ENCODE data around the gene HEXA. TPM values are rescaled to one million over a fixed set of nuclear protein-coding genes. Genes with fewer than 3 reads are reported as not detected.

The HEXA gene
- total RNA-seq, 3 donors from 2014 or later = 50.7 to 51.4 (median 50.7) TPM

- no peaks in the 10 kb centered on the region for H3K27me3 Mint-ChIP-seq (ENCODE audit: low read depth)
Measured at GRCh38 chr15:72358650-72359171, 17.1 kb downstream of the HEXA start.

GRCh38 chr15:72358121-72358520, 17.7 kb downstream of the HEXA start:
- H3K9me3 Mint-ChIP-seq = no peaks in the 10 kb centered on the region
- H3K4me1 Mint-ChIP-seq (ENCODE audit: low read depth) = peaks cover 10% of the 10 kb centered on the region
- peaks cover 11% of the 10 kb centered on the region for H3K36me3 Mint-ChIP-seq (ENCODE audit: insufficient read depth)
- no peak overlapping the region for H3K4me3 Mint-ChIP-seq
- no peak for DNase-seq
- ATAC-seq = no peak
- no peaks in the 10 kb centered on the region for H3K27me3 Mint-ChIP-seq (ENCODE audit: low read depth)

More at GRCh38 chr15:72358650-72359171, 17.1 kb downstream of the HEXA start:
- DNase-seq (no peak), ATAC-seq (peak in 1 of 2 donors; percentile 38)
- Mint-ChIP-seq H3K4me3 (no peak overlapping the region), H3K36me3 (ENCODE audit: insufficient read depth) (peaks cover 7% of the 10 kb centered on the region), H3K4me1 (ENCODE audit: low read depth) (peaks cover 12% of the 10 kb centered on the region), H3K9me3 (no peaks in the 10 kb centered on the region)

- ATAC-seq (no peak), DNase-seq (no peak)
- Mint-ChIP-seq H3K9me3 (no peaks in the 10 kb centered on the region), H3K4me3 (no peak overlapping the region), H3K27me3 (ENCODE audit: low read depth) (no peaks in the 10 kb centered on the region), H3K4me1 (ENCODE audit: low read depth) (peaks cover 10% of the 10 kb centered on the region), H3K36me3 (ENCODE audit: insufficient read depth) (peaks cover 25% of the 10 kb centered on the region)
Measured at GRCh38 chr15:72354496-72354895, 21.3 kb downstream of the HEXA start.

GRCh38 chr15:72353266-72353665, 22.5 kb downstream of the HEXA start:
- no peaks in the 10 kb centered on the region for H3K27me3 Mint-ChIP-seq (ENCODE audit: low read depth)
- H3K4me1 Mint-ChIP-seq (ENCODE audit: low read depth) = no peaks in the 10 kb centered on the region
- no peak for DNase-seq
- no peak overlapping the region for H3K4me3 Mint-ChIP-seq
- no peaks in the 10 kb centered on the region for H3K9me3 Mint-ChIP-seq
- ATAC-seq = no peak
- H3K36me3 Mint-ChIP-seq (ENCODE audit: insufficient read depth) = peaks cover 37% of the 10 kb centered on the region

- ATAC-seq (no peak), DNase-seq (no peak)
- no peaks in the 10 kb centered on the region for H3K27me3 Mint-ChIP-seq (ENCODE audit: low read depth)
- peaks cover 33% of the 10 kb centered on the region for H3K36me3 Mint-ChIP-seq (ENCODE audit: insufficient read depth)
- no peaks in the 10 kb centered on the region for H3K9me3 Mint-ChIP-seq
- no peak overlapping the region for H3K4me3 Mint-ChIP-seq
- H3K4me1 Mint-ChIP-seq (ENCODE audit: low read depth) = no peaks in the 10 kb centered on the region
Measured at GRCh38 chr15:72345806-72346205, 30.0 kb downstream of the HEXA start.

GRCh38 chr15:72345280-72345679, 30.5 kb downstream of the HEXA start:
- peaks cover 31% of the 10 kb centered on the region for H3K36me3 Mint-ChIP-seq (ENCODE audit: insufficient read depth)
- no peaks in the 10 kb centered on the region for H3K9me3 Mint-ChIP-seq
- H3K27me3 Mint-ChIP-seq (ENCODE audit: low read depth) = no peaks in the 10 kb centered on the region
- DNase-seq (no peak), ATAC-seq (no peak)
- H3K4me1 Mint-ChIP-seq (ENCODE audit: low read depth) = no peaks in the 10 kb centered on the region
- H3K4me3 Mint-ChIP-seq = no peak overlapping the region

GRCh38 chr15:72344602-72345001, 31.2 kb downstream of the HEXA start:
- H3K36me3 Mint-ChIP-seq (ENCODE audit: insufficient read depth) = peaks cover 35% of the 10 kb centered on the region
- no peaks in the 10 kb centered on the region for H3K4me1 Mint-ChIP-seq (ENCODE audit: low read depth)
- H3K9me3 Mint-ChIP-seq = no peaks in the 10 kb centered on the region
- no peak overlapping the region for H3K4me3 Mint-ChIP-seq
- DNase-seq (no peak), ATAC-seq (no peak)
- H3K27me3 Mint-ChIP-seq (ENCODE audit: low read depth) = no peaks in the 10 kb centered on the region

- H3K4me1 Mint-ChIP-seq (ENCODE audit: low read depth) = no peaks in the 10 kb centered on the region
- H3K4me3 Mint-ChIP-seq = no peak overlapping the region
- no peaks in the 10 kb centered on the region for H3K9me3 Mint-ChIP-seq
- H3K36me3 Mint-ChIP-seq (ENCODE audit: insufficient read depth) = peaks cover 24% of the 10 kb centered on the region
- peak in 1 of 2 donors; percentile 21 for ATAC-seq
- DNase-seq = peak; percentile 30
- no peaks in the 10 kb centered on the region for H3K27me3 Mint-ChIP-seq (ENCODE audit: low read depth)
Measured at GRCh38 chr15:72342385-72342784, 33.4 kb downstream of the HEXA start.

GRCh38 chr15:72341361-72341760, 34.5 kb downstream of the HEXA start:
- no peaks in the 10 kb centered on the region for H3K9me3 Mint-ChIP-seq
- no peak for ATAC-seq
- H3K27me3 Mint-ChIP-seq (ENCODE audit: low read depth) = no peaks in the 10 kb centered on the region
- no peak for DNase-seq
- H3K4me1 Mint-ChIP-seq (ENCODE audit: low read depth) = no peaks in the 10 kb centered on the region
- peaks cover 24% of the 10 kb centered on the region for H3K36me3 Mint-ChIP-seq (ENCODE audit: insufficient read depth)
- no peak overlapping the region for H3K4me3 Mint-ChIP-seq

- Mint-ChIP-seq H3K9me3 (no peaks in the 10 kb centered on the region), H3K36me3 (ENCODE audit: insufficient read depth) (peaks cover 20% of the 10 kb centered on the region), H3K4me3 (no peak overlapping the region), H3K27me3 (ENCODE audit: low read depth) (no peaks in the 10 kb centered on the region), H3K4me1 (ENCODE audit: low read depth) (no peaks in the 10 kb centered on the region)
- DNase-seq = no peak
- no peak for ATAC-seq
Measured at GRCh38 chr15:72340366-72340765, 35.4 kb downstream of the HEXA start.

GRCh38 chr15:72339777-72340177, 36.0 kb downstream of the HEXA start:
- Mint-ChIP-seq H3K27me3 (ENCODE audit: low read depth) (no peaks in the 10 kb centered on the region), H3K4me3 (no peak overlapping the region), H3K36me3 (ENCODE audit: insufficient read depth) (peaks cover 23% of the 10 kb centered on the region), H3K4me1 (ENCODE audit: low read depth) (no peaks in the 10 kb centered on the region), H3K9me3 (no peaks in the 10 kb centered on the region)
- ATAC-seq = no peak
- no peak for DNase-seq

GRCh38 chr15:72338617-72339321, 37.0 kb downstream of the HEXA start:
- no peak for DNase-seq
- ATAC-seq = no peak
- no peak overlapping the region for H3K4me3 Mint-ChIP-seq
- no peaks in the 10 kb centered on the region for H3K9me3 Mint-ChIP-seq
- no peaks in the 10 kb centered on the region for H3K4me1 Mint-ChIP-seq (ENCODE audit: low read depth)
- no peaks in the 10 kb centered on the region for H3K27me3 Mint-ChIP-seq (ENCODE audit: low read depth)
- peaks cover 26% of the 10 kb centered on the region for H3K36me3 Mint-ChIP-seq (ENCODE audit: insufficient read depth)

- ATAC-seq = no peak
- H3K27me3 Mint-ChIP-seq (ENCODE audit: low read depth) = no peaks in the 10 kb centered on the region
- H3K9me3 Mint-ChIP-seq = no peaks in the 10 kb centered on the region
- no peak for DNase-seq
- peaks cover 23% of the 10 kb centered on the region for H3K36me3 Mint-ChIP-seq (ENCODE audit: insufficient read depth)
- no peak overlapping the region for H3K4me3 Mint-ChIP-seq
- no peaks in the 10 kb centered on the region for H3K4me1 Mint-ChIP-seq (ENCODE audit: low read depth)
Measured at GRCh38 chr15:72338148-72338547, 37.7 kb downstream of the HEXA start.

- H3K4me1 Mint-ChIP-seq (ENCODE audit: low read depth) = no peaks in the 10 kb centered on the region
- ATAC-seq = no peak
- H3K36me3 Mint-ChIP-seq (ENCODE audit: insufficient read depth) = peaks cover 18% of the 10 kb centered on the region
- H3K4me3 Mint-ChIP-seq = no peak overlapping the region
- H3K9me3 Mint-ChIP-seq = no peaks in the 10 kb centered on the region
- no peaks in the 10 kb centered on the region for H3K27me3 Mint-ChIP-seq (ENCODE audit: low read depth)
- no peak for DNase-seq
Measured at GRCh38 chr15:72334842-72335241, 41.0 kb downstream of the HEXA start.

GRCh38 chr15:72331021-72331420, 44.8 kb downstream of the HEXA start:
- Mint-ChIP-seq H3K4me3 (no peak overlapping the region), H3K9me3 (no peaks in the 10 kb centered on the region), H3K27me3 (ENCODE audit: low read depth) (no peaks in the 10 kb centered on the region), H3K36me3 (ENCODE audit: insufficient read depth) (peaks cover 29% of the 10 kb centered on the region), H3K4me1 (ENCODE audit: low read depth) (no peaks in the 10 kb centered on the region)
- ATAC-seq (no peak), DNase-seq (no peak)

Measured in activated T-cell treated with anti-CD3 and anti-CD28 coated beads, Interleukin-2, amount 50 U/mL, for 4 hours (primary cell).